ENCODE results near the gene ZNF14.
"Not testable (repeated sequence)": the region's sequence is repeated elsewhere in the genome, so short reads cannot be mapped to it uniquely, and the experiment has no call there.

ZNF14 gene

DNA sequence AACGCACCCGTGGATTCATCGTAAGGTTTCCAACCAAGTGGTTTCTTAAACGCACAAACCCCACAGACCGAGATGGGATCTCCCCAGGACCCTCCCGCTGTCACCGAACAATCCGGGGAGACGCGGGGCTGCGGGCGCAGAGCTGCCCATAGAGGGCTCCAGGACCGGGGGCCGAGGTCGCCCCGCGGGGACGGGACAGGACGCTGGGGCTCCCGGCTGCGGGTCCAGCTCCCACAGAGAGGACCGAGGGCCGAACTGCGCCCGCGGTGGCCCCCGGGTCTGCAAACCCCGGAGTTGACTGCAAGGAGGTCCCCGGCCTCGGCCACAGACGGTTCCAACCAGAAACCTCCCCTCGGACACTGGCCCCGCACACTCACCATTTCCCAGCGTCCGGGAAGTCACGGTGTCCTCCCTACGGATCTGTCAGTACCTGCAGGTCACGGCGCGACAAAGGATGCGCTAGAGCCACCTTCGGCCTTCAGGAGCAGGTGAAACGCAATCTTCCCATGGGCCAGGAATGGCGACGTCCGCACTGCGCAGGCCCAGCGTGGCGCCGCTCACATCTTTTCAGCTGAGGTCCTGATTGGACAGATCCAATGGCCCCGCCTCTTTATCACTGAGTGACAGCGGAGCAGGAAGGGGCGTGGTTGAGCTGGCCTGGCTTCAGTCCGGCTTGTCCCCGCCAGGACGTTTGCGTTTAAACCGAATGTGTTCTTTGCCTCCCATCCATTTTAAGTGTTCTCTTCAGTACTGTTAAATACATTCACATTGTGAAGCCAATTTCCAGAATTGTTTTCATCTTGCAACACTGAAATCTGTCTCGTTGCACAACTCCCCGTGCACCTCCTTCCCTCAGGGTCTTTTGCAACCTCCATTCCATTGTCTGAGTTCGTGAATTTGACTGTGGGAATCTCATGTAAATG, at the start of gene ZNF14:
TSS of gene ZNF14 (minus strand) at position 534 of the 923 bp plus-strand sequence. CDS start at position 380, 154 bp downstream.
- peak; percentile 93 to 95 for DNase-seq

GRCh38 chr19:19781791-19782190, 48.9 kb upstream of the ZNF14 start:
- DNase-seq, result not testable (repeated sequence)

- no peak for DNase-seq
Measured at GRCh38 chr19:19778666-19779065, 45.8 kb upstream of the ZNF14 start.

GRCh38 chr19:19777692-19778091, 44.8 kb upstream of the ZNF14 start:
- no peak for DNase-seq

- peak; percentile 92 to 95 for DNase-seq
Measured at GRCh38 chr19:19776206-19777008, 43.5 kb upstream of the ZNF14 start.

GRCh38 chr19:19775891-19776205, 42.9 kb upstream of the ZNF14 start:
- no peak for DNase-seq

- DNase-seq, result no peak
Measured at GRCh38 chr19:19774354-19775033, 41.6 kb upstream of the ZNF14 start.

DNA sequence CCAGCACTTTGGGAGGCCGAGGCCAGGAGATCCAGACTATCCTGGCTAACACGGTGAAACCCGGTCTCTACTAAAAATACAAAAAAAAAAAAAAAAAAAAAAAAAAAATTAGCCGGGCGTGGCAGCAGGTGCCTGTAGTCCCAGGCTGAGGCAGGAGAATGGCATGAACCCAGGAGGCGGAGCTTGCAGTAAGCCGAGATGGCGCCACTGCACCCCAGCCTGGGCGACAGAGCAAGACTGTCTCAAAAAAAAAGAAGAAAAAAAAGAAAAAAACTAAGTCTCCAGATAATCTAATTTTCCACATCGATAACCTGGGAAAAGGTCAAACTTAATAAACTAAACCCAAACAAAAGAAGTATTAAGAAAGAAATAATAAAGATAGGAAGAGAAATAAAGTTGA, 39.1 kb upstream of the ZNF14 start:
- DNase-seq, result not testable (repeated sequence)

DNA sequence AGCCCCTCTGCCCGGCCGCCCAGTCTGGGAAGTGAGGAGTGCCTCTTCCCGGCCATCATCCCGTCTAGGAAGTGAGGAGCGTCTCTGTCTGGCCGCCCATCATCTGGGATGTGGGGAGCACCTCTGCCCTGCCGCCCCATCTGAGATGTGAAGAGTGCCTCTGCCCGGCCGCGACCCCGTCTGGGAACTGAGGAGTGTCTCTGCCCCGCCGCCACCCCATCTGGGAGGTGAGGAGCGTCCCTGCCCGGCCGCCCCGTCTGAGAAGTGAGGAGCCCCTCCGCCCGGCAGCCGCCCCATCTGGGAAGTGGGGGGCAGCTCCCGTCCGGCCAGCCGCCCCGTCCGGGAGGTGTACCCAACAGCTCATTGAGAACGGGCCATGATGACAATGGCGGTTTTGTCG, 37.1 kb upstream of the ZNF14 start:
- not testable (repeated sequence) for DNase-seq

GRCh38 chr19:19758164-19758563, 25.3 kb upstream of the ZNF14 start:
- no peak for DNase-seq

DNA sequence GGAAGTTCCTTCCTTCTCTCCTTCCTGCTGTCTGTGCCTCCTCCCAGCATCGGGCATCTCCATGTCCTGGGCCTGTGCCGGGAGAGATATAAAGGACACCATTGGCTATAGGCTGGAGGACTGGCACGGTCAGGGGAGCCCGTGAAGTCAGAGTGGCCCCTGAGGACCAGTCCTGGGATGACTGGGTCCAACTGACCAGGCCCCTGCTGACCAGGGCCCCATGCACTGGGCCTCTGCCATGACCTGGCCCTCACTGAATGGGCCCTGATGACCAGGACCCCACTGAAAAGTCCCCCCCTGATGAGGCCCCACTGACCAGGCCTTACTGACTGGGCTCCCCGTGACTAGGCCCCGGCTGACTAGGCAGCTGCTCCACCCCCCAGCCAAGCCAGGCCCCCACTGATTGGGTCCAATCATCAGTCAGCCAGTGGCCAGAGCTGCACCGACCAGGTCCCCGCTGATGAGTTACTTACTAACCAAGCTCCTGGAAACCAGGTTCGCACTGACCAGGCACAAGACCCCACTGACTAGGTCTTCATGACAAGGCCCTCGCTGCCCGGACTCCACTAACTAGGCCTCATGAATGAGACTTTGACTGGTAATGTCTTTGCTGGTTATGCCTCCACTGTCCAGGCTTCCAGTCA, 20.0 kb upstream of the ZNF14 start:
- no peak for DNase-seq

DNA sequence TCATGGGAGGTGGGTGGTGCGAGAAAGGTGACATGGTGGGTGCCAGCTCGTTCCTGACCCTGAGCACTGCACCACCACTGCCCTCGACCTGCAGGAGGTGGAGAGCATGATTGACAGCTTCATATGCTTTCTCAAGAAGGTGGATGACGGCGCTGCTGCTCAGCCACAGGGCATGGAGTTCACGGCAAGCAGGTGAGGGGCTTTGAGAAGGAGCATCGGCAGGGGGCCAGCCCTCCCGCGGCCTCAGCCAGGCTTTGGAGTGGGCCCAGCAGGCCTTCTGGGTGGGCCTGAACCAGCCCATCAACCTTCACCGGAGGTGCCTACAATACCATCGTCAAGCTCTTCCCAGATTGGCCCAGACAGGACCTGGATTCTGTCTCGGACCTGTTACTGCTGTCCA, 18.9 kb upstream of the ZNF14 start:
- no peak for DNase-seq

DNA sequence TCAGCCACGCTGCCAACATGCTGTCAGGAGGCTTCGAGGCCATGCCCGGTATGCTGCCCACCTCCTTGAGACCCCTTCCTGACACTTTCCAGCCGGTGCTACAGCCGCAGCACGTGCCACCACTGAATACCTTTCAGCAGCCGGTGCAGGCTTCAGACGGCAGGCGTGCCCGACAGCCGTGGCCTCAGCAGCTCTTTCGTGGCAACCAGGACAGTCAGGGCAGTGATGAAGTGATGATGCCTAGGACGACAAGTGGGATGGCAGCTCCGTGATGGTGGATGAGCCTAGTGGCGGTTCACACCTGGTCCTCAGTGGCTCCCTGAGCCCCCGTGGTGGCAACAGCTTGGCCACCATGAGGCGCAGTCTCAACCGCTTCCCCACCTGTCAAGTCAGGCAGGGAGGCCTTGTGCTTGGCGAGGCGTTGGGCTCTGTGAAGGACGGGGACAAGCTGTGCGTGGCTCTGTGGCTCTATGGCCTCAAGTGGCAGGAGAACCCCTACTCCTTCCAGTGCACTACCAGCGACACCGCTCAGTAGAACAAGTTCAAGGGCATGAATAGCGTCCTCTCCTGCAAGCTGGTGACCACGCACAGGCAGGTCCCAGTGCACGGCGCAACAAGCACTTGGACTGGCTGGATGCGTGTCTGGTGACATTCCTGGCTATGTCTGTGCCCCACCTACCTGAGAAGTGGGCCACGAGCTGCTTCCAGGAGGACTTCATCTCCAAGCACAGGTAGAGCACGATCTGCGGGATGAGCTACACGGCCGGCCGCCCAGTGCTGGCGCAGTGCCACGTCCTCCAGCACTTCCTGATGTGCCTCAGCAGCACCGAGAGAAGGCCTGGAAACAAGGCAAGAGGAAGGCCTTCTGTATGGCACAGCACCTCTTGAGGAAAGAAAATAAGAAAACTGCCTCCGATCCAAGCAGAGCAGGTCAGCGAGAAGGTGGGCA, 18.2 kb upstream of the ZNF14 start:
- no peak for DNase-seq

DNA sequence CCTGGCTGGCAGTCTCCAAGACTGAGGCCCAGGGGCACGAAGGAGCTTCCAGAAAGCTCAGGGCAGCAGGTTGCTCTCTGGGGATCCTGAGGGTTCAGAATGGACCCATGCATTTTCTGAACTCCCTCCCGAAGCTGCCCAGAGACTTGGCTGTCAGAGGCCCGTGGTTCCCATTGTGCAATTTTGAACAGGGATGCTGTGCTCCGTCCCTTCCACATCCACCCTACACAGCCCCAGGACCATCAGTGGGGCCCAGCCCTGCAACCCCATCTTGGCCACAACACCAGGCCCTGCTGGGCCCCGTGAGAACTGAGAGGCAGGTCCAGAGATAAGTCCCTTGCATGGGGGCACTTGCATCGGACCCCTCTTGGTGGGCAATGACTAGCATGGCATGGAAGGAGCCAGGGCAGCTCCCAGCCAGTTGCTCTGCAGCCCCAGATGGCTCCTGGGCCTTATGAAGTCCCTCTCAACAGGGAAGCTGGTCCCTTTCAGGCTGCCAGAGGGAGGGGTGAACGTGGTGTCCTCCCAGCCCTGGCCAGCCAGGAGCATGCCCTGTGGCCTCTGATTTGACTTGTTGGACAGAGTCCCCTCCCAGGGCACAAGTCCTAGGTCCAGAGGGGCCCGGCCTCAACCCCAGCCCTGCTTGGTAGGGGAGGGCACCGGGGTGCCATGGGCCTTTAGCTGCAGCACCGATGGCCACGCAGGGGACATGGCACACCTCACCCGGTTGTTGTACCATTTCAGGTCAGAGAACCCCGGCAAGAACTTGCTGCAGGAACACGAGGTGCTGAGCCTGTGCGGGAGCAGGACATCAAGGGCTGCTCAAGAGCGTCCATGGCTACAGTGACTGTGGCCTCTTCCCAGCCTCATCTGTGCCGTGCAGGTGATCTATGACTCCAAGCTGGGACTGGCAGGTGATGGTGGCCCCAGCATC, 17.3 kb upstream of the ZNF14 start:
- DNase-seq, result no peak

GRCh38 chr19:19749117-19749907, 16.4 kb upstream of the ZNF14 start:
- DNase-seq, result no peak

GRCh38 chr19:19748249-19748938, 15.5 kb upstream of the ZNF14 start:
- no peak for DNase-seq

GRCh38 chr19:19747357-19748220, 14.7 kb upstream of the ZNF14 start:
- DNase-seq, result no peak

Measured in activated T-cell treated with anti-CD3 and anti-CD28 coated beads, Interleukin-2, amount 50 U/mL, for 48 hours (primary cell).